Lung (tissue), 12 donors: ENCODE measurements around the gene ENOX2. TPM values are rescaled to one million over a fixed set of nuclear protein-coding genes. Genes with fewer than 3 reads are reported as not detected.

Experiments
- ATAC-seq: fragments of 200-7000 bp; cut with Tn5 transposase; one replicate; pipeline ENCODE4 v1.9.1; 2020; ENCODE audit warnings: moderate number of reproducible peaks; ENCODE audit not compliant: insufficient read depth, low FRiP score
- DNase-seq, 3 donors: peaks; one replicate each; pipeline ENCODE4 v3.0.0-alpha.2; 2013 to 2017
- H3K27ac ChIP-seq, 2 donors: one replicate each; pipeline ENCODE4 v1.5.1; 2013; ENCODE audit warnings: mild to moderate bottlenecking in 2 of 2, moderate library complexity in 2 of 2, control low read depth in 1 of 2, inconsistent platforms in 1 of 2, low read depth in 1 of 2, low read length in 1 of 2
- H3K27me3 ChIP-seq, 3 donors: one replicate each; pipeline ENCODE4 v1.5.1; 2013; ENCODE audit warnings: low read length in 2 of 3; ENCODE audit not compliant: control insufficient read depth in 3 of 3, insufficient read depth in 3 of 3
- H3K36me3 ChIP-seq, 4 donors: one replicate each; pipeline ENCODE4 v1.5.1; 2013; ENCODE audit warnings: low read length in 4 of 4, mild to moderate bottlenecking in 1 of 4, moderate library complexity in 1 of 4; ENCODE audit not compliant: control insufficient read depth in 4 of 4, insufficient read depth in 4 of 4
- H3K4me1 ChIP-seq, 5 donors: one replicate each; pipeline ENCODE4 v1.5.1; 2013; ENCODE audit warnings: low read length in 5 of 5, mild to moderate bottlenecking in 2 of 5, moderate library complexity in 1 of 5; ENCODE audit not compliant: control insufficient read depth in 5 of 5, insufficient read depth in 5 of 5
- H3K4me3 ChIP-seq: one replicate; pipeline ENCODE4 v1.5.1; 2013; ENCODE audit warnings: mild to moderate bottlenecking, control low read depth, moderate library complexity
- H3K9ac ChIP-seq, 2 donors: one replicate each; pipeline ENCODE4 v1.5.1; 2013; ENCODE audit warnings: low read length in 2 of 2, control low read depth in 1 of 2; ENCODE audit not compliant: insufficient read depth in 1 of 2
- H3K9me3 ChIP-seq, 4 donors: one replicate each; pipeline ENCODE4 v1.5.1; 2013; ENCODE audit warnings: low read length in 3 of 4, mild to moderate bottlenecking in 1 of 4, moderate library complexity in 1 of 4; ENCODE audit not compliant: control insufficient read depth in 4 of 4, insufficient read depth in 3 of 4
- CTCF ChIP-seq: IDR thresholded peaks from 2 replicates; pipeline ENCODE4 v1.5.1; 2012; ENCODE audit warnings: mild to moderate bottlenecking; ENCODE audit errors: control extremely low read depth, extremely low read depth
- WGBS, 2 donors: extraction: QIAGEN DNeasy Blood & Tissue Kit; methylation state at CpG; one replicate each; pipeline ENCODE4 v1.1.7; 2013; 5-methylcytosine and 5-hydroxymethylcytosine counted together
- polyA plus RNA-seq, 2 donors: library from polyadenylated mRNA; stranded (reverse); fragments of 200-250 nt; gene quantifications; one replicate each; pipeline ENCODE4 v1.2.1, GENCODE V29; 2013
- total RNA-seq, 2 donors: library from RNA; depleted of rRNA in 1 of 2; stranded (reverse); fragments of >200 nt in 1 of 2; gene quantifications; one replicate each; pipeline ENCODE4 v1.2.1, GENCODE V29; 2014 to 2021
- donor health status: control.
- donor health status: control.
- donor health status: Bipolar disorder and iron deficiency.
- donor health status: healthy.
- donor health status: DM: yes; HTN: yes; CAD: no.

ENOX2 gene
- total and polyA plus RNA-seq, 4 donors, result 3.4 to 15.8 (median 10.8) TPM

- 74 to 76% methylated on average over 9 of the region's 9 CpGs for WGBS, 2 donors
- ATAC-seq, result no peak
- H3K36me3 ChIP-seq, result peaks cover 0 to 3% (median under 1%) of the 10 kb centered on the region in 4 donors
These were observed 256.9 kb downstream of the ENOX2 start for GRCh38 chrX:130645955-130646583.

GRCh38 chrX:130637591-130637990, 265.4 kb downstream of the ENOX2 start:
- Histone ChIP-seq H3K9me3 (no peaks in the 10 kb centered on the region), H3K36me3 (peaks cover 0 to 5% (median 0%) of the 10 kb centered on the region in 4 donors), H3K9ac (no peak overlapping the region), H3K4me1 (no peaks in the 10 kb centered on the region), H3K27me3 (peaks cover 0 to 18% (median 3%) of the 10 kb centered on the region in 3 donors), H3K4me3 (no peak overlapping the region), H3K27ac (no peak overlapping the region)
- 53 to 76% methylated on average over 3 of the region's 3 CpGs for WGBS, 2 donors
- ATAC-seq, result no peak
- no peak for TF ChIP-seq CTCF
- no peak for DNase-seq

More at GRCh38 chrX:130645955-130646583, 256.9 kb downstream of the ENOX2 start:
- Histone ChIP-seq H3K9me3 (peaks cover 0 to 5% (median 2%) of the 10 kb centered on the region in 4 donors), H3K27me3 (peaks cover 0 to 11% (median 10%) of the 10 kb centered on the region in 3 donors), H3K4me3 (no peak overlapping the region), H3K27ac (no peak overlapping the region), H3K9ac (no peak overlapping the region), H3K4me1 (no peaks in the 10 kb centered on the region)
- no peak for DNase-seq
- no peak for TF ChIP-seq CTCF

GRCh38 chrX:130636277-130636676, 266.7 kb downstream of the ENOX2 start:
- Histone ChIP-seq H3K36me3 (peaks cover 0 to 5% (median under 1%) of the 10 kb centered on the region in 4 donors), H3K27me3 (peaks cover 0 to 18% (median 0%) of the 10 kb centered on the region in 3 donors), H3K4me3 (no peak overlapping the region), H3K9ac (no peak overlapping the region), H3K4me1 (no peaks in the 10 kb centered on the region), H3K27ac (no peak overlapping the region), H3K9me3 (peaks cover 0 to 1% (median 0%) of the 10 kb centered on the region in 4 donors)
- DNase-seq, result no peak
- WGBS, 2 donors, result 92 to 93% methylated on average over 3 of the region's 3 CpGs
- TF ChIP-seq CTCF, result no peak
- ATAC-seq, result no peak
